Large intestine (tissue), 3 donors: ENCODE data around the gene MLYCD. TPM values are rescaled to one million over a fixed set of nuclear protein-coding genes. Genes with fewer than 3 reads are reported as not detected.

Experiments
- DNase-seq, 2 donors: peaks; one replicate each; pipeline versions ENCODE4 v3.0.0 to v3.0.0-alpha.2; 2013
- H3K27ac ChIP-seq: one replicate; pipeline ENCODE4 v1.5.1; 2013; ENCODE audit warnings: low read length
- H3K27me3 ChIP-seq: 2 replicates; pipeline ENCODE4 v1.6.1; 2013; ENCODE audit warnings: low read length; ENCODE audit not compliant: control insufficient read depth, insufficient read depth
- H3K36me3 ChIP-seq: 2 replicates; pipeline ENCODE4 v1.6.1; 2013; ENCODE audit warnings: low read length; ENCODE audit not compliant: control insufficient read depth, insufficient read depth
- H3K4me1 ChIP-seq: one replicate; pipeline ENCODE4 v1.6.1; 2013; ENCODE audit warnings: low read length; ENCODE audit not compliant: control insufficient read depth, insufficient read depth
- H3K4me3 ChIP-seq: one replicate; pipeline ENCODE4 v1.5.1; 2013; ENCODE audit warnings: low read length
- H3K9me3 ChIP-seq: one replicate; pipeline ENCODE4 v1.6.1; 2013; ENCODE audit warnings: mild to moderate bottlenecking, low read depth, low read length, moderate library complexity; ENCODE audit not compliant: control insufficient read depth
- WGBS: methylation state at CpG from one replicate; pipeline ENCODE4 v1.1.5; 2013; ENCODE audit warnings: low lambda C conversion rate; ENCODE audit not compliant: insufficient coverage; 5-methylcytosine and 5-hydroxymethylcytosine counted together
- polyA plus RNA-seq: library from polyadenylated mRNA; unstranded; fragments of 120-200 nt; gene quantifications from one replicate; pipeline ENCODE4 v1.2.1, GENCODE V29; 2013

Gene MLYCD
- polyA plus RNA-seq, 1 donor: 5.4 TPM

DNA sequence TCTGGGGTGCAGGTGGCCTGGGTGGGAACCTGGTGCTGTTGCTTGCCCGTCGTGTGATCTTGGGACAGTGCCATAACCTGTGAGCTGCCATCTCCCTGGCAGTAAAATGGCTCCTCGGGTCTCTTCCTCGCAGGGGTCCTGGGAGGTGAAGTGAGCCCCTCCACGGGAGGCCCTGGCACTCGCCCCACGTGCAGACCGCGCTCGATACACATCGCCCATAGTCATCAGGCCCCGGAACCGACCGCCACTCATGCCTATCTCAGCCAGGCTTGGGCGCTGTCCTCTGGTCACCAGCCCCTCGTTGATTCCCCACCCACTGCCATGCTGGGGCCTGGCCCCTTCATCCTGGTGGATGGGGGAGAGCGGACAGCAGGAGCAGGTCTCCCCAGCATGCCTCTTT is 32.6 kb downstream of the MLYCD start:
- no peak for DNase-seq
- no CpG with 5 or more reads among the region's 17 CpGs for WGBS
- Histone ChIP-seq H3K4me1 (peaks cover 6% of the 10 kb centered on the region), H3K36me3 (no peaks in the 10 kb centered on the region), H3K9me3 (no peaks in the 10 kb centered on the region), H3K4me3 (no peak overlapping the region), H3K27me3 (no peaks in the 10 kb centered on the region), H3K27ac (no peak overlapping the region)

DNA sequence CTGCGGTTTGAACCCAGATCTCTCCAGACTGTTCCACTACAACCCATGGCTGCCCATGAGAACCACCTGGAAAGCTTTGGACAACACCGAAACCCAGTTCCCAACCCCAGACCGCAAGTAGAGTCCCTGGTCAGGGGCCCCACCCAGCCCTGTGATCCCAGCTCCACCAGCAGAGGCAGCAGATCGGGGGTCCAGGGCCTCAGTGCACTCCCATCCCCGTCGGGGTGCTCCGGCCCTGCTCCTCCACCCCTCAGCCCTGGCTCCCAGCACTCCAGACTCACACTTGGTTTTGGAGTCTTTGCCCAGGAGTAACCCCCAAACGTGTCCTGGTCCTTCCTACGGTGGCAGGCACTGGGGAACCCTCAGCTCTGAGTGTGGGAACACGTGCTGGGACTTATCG is 33.4 kb downstream of the MLYCD start:
- Histone ChIP-seq H3K9me3 (no peaks in the 10 kb centered on the region), H3K27me3 (no peaks in the 10 kb centered on the region), H3K27ac (no peak overlapping the region), H3K36me3 (no peaks in the 10 kb centered on the region), H3K4me3 (no peak overlapping the region), H3K4me1 (peaks cover under 1% of the 10 kb centered on the region)
- no peak for DNase-seq
- no CpG with 5 or more reads among the region's 11 CpGs for WGBS

DNA sequence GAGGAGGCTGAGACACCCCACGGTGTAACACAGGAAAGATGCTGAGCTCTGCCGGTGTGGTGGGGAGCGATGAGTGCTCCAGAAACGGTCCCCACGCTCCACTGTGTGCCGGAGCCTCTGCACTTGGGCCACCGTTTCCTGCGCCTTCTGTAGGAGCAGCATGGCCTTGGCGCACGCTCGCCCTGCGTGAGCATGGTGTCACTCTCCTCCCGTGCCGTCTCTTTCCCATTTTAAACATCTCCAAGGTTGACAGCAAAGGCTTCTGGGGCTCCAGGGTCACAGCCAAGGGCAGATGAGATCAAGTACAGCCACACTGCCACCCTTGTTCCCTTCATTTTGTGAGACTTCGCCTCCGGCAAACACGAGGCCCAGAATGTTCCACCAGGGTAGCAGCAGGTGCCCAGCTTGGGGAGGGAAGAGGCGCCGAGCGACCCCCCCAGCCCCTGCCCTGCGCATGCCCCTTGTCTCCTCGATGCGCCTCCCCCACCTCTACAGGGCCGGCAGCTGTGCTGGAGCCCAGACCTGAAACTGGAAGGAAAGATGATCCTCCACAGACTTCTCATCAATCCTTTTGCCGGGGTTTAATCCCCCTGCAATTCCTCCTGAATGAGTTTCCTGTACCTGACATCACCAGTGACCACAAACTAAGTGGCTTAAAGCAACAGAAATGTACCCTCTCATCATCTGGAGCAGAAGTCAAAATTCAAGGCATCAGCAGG is 34.2 kb downstream of the MLYCD start:
- H3K27ac ChIP-seq: no peak overlapping the region
- WGBS: no CpG with 5 or more reads among the region's 25 CpGs
- DNase-seq: no peak

DNA sequence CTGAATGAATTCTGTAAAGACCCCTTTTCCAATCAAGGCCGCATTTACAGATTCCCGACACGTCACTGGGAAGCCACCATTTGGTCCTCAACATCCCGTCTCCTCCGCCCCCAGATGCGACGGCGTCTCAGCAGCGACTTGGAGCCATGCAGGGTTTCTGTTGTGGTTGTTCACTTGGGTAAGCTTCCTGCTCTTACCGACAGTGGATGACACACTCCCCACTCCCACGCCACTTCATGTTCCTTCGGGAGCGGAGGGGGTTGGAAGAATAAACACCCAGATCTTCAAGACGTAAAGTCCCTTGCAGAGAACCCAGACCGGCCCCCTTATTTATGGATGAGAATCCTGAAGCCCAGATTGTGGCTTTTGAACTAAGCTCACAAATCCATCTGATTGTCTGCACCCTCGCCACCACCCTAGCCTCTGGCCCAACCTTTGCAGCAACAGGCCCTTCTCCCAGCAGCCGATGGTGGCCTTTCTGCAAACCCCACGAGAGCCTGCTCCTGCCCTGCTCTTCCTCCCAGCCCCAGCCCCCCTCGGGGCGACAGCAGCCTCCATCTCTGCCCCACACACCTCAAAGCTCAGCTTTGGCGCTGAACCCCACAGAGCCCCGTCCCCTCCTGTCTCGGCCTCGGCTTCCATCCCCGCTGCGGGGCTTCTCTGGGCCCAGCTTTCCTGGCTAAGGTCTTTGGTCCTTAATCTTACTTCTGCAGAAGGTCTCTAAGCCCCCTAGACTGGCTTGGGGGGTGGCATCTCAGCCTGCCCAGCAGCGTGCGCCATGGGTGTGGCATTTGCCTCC is 35.2 kb downstream of the MLYCD start:
- H3K27ac ChIP-seq: no peak overlapping the region
- no peaks in the 10 kb centered on the region for H3K27me3 ChIP-seq
- no peak for DNase-seq
- H3K9me3 ChIP-seq: no peaks in the 10 kb centered on the region
- no CpG with 5 or more reads among the region's 28 CpGs for WGBS
- no peak overlapping the region for H3K4me3 ChIP-seq
- no peaks in the 10 kb centered on the region for H3K4me1 ChIP-seq
- no peaks in the 10 kb centered on the region for H3K36me3 ChIP-seq

More for the DNA sequence above, 34.2 kb downstream of the MLYCD start:
- no peaks in the 10 kb centered on the region for H3K27me3 ChIP-seq
- no peak overlapping the region for H3K4me3 ChIP-seq
- no peaks in the 10 kb centered on the region for H3K4me1 ChIP-seq
- no peaks in the 10 kb centered on the region for H3K9me3 ChIP-seq
- no peaks in the 10 kb centered on the region for H3K36me3 ChIP-seq

DNA sequence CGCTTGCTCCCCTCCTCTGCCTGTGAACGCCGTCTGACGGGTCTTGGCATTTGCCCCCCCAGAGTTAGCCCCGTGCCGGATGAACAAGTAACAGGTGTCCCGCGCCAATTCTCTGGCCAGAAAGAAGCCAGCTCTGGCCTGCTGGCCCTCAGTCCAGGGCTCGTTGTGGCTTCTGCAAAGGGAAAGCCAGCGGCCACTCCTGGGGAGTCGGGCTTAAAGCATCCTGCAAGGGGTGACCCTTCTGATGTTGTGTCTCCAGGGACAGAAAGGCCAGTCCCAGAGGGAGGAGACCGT is 35.7 kb downstream of the MLYCD start:
- DNase-seq: no peak
- WGBS: no CpG with 5 or more reads among the region's 12 CpGs

DNA sequence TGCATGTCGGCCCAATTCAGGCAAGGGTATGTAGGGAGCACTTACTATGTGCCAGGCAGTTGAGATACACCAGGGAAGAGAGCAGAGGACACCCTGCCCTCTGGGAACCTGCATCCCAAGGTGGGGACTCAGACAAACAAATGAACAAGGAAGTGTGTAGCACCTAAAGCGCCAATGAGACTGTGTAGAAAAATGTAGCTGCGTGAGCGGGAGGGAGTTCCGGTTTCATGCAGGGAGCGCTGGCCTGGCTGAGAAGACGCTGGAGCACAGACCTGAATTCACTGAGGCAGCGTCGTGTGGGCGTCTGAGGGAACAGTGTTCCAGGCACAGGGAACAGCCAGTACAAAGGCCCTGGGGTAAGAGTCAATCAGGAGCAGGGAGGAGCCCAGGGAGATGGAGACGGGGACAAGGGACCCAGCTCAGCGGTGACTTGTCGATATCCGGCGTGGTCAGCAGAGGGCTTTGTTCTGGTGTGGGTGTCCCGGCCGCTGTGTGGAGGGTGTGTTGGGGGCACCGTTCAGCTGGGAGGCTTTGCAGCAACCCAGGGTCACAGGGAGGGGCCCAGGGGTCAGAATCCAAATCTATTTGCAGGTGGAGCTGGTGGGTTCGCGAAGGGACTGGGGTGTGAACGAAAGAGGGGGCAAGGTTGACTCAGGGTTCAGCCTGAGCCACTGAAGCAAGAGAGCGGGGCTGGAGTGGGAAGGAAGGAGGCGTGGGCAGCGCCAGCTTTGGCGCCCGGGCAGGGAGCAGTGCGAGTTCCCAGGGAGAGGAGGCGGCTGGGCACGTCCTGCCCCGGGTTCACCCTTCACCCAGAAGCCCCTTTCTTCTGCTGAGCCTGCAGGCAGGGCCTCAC is 36.3 kb downstream of the MLYCD start:
- Histone ChIP-seq H3K27me3 (no peaks in the 10 kb centered on the region), H3K4me1 (no peaks in the 10 kb centered on the region)
- no CpG with 5 or more reads among the region's 30 CpGs for WGBS

More for the DNA sequence above, 35.7 kb downstream of the MLYCD start:
- H3K27ac ChIP-seq: no peak overlapping the region
- no peaks in the 10 kb centered on the region for H3K9me3 ChIP-seq
- H3K36me3 ChIP-seq: no peaks in the 10 kb centered on the region
- no peak overlapping the region for H3K4me3 ChIP-seq
- no peaks in the 10 kb centered on the region for H3K4me1 ChIP-seq
- H3K27me3 ChIP-seq: no peaks in the 10 kb centered on the region

DNA sequence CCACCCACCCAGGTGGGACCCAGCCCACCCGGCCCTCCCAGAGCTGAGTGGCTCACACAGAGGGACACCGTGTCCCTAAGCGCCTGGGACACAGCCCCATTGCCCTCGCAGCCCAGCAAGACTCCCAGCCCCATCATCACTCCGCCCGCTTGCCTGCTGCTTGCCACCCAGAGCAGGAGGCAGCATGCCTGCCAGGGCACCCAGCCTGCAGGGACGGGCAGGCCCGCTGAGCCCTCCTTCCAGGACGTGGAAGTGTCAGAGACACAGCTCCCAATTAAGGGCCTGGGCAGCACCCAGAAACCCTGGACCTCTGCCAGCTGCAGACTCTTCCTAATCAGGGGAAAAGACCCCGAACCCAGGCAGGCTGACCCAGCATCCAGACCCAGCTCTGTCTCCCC is 36.9 kb downstream of the MLYCD start:
- Histone ChIP-seq H3K27me3 (no peaks in the 10 kb centered on the region), H3K9me3 (no peaks in the 10 kb centered on the region), H3K4me1 (no peaks in the 10 kb centered on the region), H3K4me3 (no peak overlapping the region), H3K27ac (no peak overlapping the region), H3K36me3 (no peaks in the 10 kb centered on the region)
- DNase-seq: no peak
- no CpG with 5 or more reads among the region's 10 CpGs for WGBS

More for the DNA sequence above, 36.3 kb downstream of the MLYCD start:
- Histone ChIP-seq H3K9me3 (no peaks in the 10 kb centered on the region), H3K4me3 (no peak overlapping the region), H3K36me3 (no peaks in the 10 kb centered on the region), H3K27ac (no peak overlapping the region)
- DNase-seq: no peak

DNA sequence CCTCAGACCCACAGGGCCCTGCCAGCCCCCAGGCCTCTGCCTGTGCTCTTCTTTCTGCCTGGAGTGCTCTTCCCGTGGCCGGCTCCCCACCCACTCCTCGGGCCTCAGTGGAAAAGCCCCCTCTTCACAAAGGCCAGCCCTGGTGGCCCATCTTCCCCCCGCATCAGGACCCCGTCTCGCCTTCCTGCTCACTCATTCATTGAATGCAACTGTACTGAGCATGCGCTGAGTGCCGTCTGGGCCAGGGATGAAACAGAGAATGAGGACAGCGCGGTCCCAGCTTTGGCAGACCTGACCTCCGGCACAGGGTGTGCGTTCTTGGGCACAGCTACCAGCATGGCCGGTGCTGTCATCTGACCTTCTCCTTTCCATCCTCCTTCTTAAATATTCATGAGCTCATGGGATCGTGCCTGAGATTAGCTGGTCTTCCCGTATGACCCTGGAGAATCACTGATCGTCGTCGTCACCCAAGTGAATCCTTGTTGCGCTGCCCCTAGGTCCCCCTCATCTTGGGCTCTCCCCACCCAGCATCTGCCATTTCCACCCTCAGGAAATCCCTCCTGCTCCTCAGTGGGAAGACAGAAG is 37.8 kb downstream of the MLYCD start:
- Histone ChIP-seq H3K36me3 (no peaks in the 10 kb centered on the region), H3K4me1 (no peaks in the 10 kb centered on the region), H3K4me3 (no peak overlapping the region), H3K27me3 (no peaks in the 10 kb centered on the region), H3K27ac (no peak overlapping the region), H3K9me3 (no peaks in the 10 kb centered on the region)
- WGBS: 82% methylated on average over 4 of the region's 19 CpGs
- no peak for DNase-seq

DNA sequence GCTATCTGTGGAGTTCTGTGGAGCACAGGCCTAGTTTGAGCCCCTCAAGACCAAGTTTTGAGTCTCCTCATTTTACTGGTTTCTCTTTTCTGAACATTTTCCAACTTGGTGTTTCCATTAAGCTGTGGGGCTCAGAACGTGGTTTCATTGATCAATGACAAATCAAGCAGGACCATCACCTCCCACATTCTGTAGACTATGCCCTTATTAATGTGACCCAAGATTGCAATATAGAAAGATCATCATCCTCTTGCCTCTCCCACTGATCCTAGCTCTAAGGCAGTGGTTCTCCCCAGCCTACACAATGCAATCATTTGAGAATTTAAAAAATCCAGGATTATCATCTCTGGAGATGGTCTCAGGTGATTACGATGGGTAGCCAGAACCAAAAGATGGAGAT is 38.4 kb downstream of the MLYCD start:
- no peak overlapping the region for H3K27ac ChIP-seq
- H3K4me3 ChIP-seq: no peak overlapping the region
- DNase-seq: no peak
- H3K4me1 ChIP-seq: no peaks in the 10 kb centered on the region
- H3K36me3 ChIP-seq: no peaks in the 10 kb centered on the region
- no peaks in the 10 kb centered on the region for H3K9me3 ChIP-seq
- no peaks in the 10 kb centered on the region for H3K27me3 ChIP-seq
- 100% methylated on average over 1 of the region's 2 CpGs for WGBS
